SK-N-DZ (cell line): ENCODE measurements around the gene APEX1.

Experiments
- small RNA-seq, 2 experiments: library from RNA; depleted of rRNA; stranded (forward); fragments of <200 nt; gene quantifications; one replicate each; pipeline ENCODE3, GENCODE V24; 2014

Gene APEX1

Small RNA genes within 50 kb of the gene (small RNA-seq; reads per million reads assigned to genes)
- gene RNA5SP382, result 0.05 to 1.6 reads per million in 2 experiments
